Uterus (tissue), 2 donors: ENCODE results near the gene HCN3.

Source experiments
- POLR2A ChIP-seq, 2 donors: fragments of 450-650 bp; IDR thresholded peaks; one replicate each; pipeline ENCODE4 v1.6.1; 2016; ENCODE audit warnings: antibody characterized with exemption in 2 of 2, mild to moderate bottlenecking in 1 of 2, moderate library complexity in 1 of 2
- TF ChIP-seq, protein P1 (sequence below), 4 experiments: fragments of 200-600 bp in 2 of 4; fragments of 450-650 bp in 2 of 4; sonication (generic) in 2 of 4; IDR thresholded peaks; one replicate each; pipeline ENCODE4 v1.5.1; 2016 to 2019; ENCODE audit warnings: antibody characterized with exemption in 4 of 4, mild to moderate bottlenecking in 2 of 4, moderate library complexity in 1 of 4

DNA sequence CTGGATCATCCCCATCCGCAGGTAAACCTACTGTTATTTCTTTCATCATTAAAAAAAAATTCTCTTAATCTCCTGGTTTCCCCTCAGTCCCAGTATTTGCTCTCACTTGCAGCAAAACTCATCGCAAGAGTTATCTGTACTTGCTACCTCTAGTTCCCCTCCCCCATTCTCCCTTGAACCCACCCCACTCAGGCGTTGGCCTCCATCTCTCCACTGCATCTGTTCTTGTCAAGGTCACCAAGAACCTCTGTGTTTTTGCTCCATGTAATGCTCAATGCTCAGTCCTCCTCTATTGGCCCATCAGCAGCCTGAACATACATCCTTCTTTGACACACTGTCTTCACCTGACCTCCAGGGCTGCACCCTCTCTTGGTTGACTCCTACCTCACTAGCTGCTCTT is 19.4 kb downstream of the HCN3 start:
- TF ChIP-seq, protein P1, sequence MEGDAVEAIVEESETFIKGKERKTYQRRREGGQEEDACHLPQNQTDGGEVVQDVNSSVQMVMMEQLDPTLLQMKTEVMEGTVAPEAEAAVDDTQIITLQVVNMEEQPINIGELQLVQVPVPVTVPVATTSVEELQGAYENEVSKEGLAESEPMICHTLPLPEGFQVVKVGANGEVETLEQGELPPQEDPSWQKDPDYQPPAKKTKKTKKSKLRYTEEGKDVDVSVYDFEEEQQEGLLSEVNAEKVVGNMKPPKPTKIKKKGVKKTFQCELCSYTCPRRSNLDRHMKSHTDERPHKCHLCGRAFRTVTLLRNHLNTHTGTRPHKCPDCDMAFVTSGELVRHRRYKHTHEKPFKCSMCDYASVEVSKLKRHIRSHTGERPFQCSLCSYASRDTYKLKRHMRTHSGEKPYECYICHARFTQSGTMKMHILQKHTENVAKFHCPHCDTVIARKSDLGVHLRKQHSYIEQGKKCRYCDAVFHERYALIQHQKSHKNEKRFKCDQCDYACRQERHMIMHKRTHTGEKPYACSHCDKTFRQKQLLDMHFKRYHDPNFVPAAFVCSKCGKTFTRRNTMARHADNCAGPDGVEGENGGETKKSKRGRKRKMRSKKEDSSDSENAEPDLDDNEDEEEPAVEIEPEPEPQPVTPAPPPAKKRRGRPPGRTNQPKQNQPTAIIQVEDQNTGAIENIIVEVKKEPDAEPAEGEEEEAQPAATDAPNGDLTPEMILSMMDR (IDR thresholded peaks at IDR 0.05) = no peak
- no peak for TF ChIP-seq POLR2A (IDR thresholded peaks at IDR 0.05)
